HG03378 (cell line): ENCODE measurements around the gene ZNF362.

Experiments
- ATAC-seq: cut with Tn5 transposase; IDR thresholded peaks from one replicate; pipeline ENCODE4 v1.9.1; 2021; ENCODE audit warnings: mild to moderate bottlenecking, moderate library complexity; ENCODE audit not compliant: unreplicated experiment

Gene ZNF362

GRCh38 chr1:33341190-33341589 is 84.9 kb downstream of the ZNF362 start:
- ATAC-seq, result no peak

- ATAC-seq, result no peak
These were observed 85.9 kb downstream of the ZNF362 start for GRCh38 chr1:33342041-33342723.

- no peak for ATAC-seq
These were observed 87.2 kb downstream of the ZNF362 start for GRCh38 chr1:33343539-33343938.

- ATAC-seq, result no peak
These were observed 88.7 kb downstream of the ZNF362 start for GRCh38 chr1:33344896-33345560.

GRCh38 chr1:33346533-33346926 is 90.2 kb downstream of the ZNF362 start:
- no peak for ATAC-seq

GRCh38 chr1:33346927-33347649 is 90.8 kb downstream of the ZNF362 start:
- ATAC-seq, result no peak

GRCh38 chr1:33347650-33347992 is 91.3 kb downstream of the ZNF362 start:
- ATAC-seq, result no peak

GRCh38 chr1:33348194-33348593 is 91.9 kb downstream of the ZNF362 start:
- no peak for ATAC-seq

- ATAC-seq, result no peak
These were observed 92.4 kb downstream of the ZNF362 start for GRCh38 chr1:33348676-33349080.

GRCh38 chr1:33349081-33349759 is 92.9 kb downstream of the ZNF362 start:
- peak; percentile 10 for ATAC-seq

GRCh38 chr1:33349778-33350610 is 93.7 kb downstream of the ZNF362 start:
- ATAC-seq, result peak; percentile 54
